ENCODE results near the gene TMEM14C. TPM values are rescaled to one million over a fixed set of nuclear protein-coding genes. Genes with fewer than 3 reads are reported as not detected.

Gene TMEM14C
- 10 to 100 TPM; 63.4 to 76.7 (median 73.7) TPM for total RNA-seq

- peak within 1 kb of the TSS; percentile 85 for H3K27ac ChIP-seq
- WGBS: under 1% methylated on average over 53 of the region's 55 CpGs
- H3K4me1 ChIP-seq: peaks cover 44% of the 10 kb centered on the region
Measured at GRCh38 chr6:10722820-10723566, at the start of gene TMEM14C. TMEM14C (plus strand) TSS chr6:10723070; CDS start chr6:10724614, 1,544 bp downstream.

GRCh38 chr6:10676403-10676802, 46.5 kb upstream of the TMEM14C start:
- TF ChIP-seq CTCF (IDR thresholded peaks at IDR 0.05) (no peak), EP300 (IDR thresholded peaks at IDR 0.05) (no peak), POLR2A (IDR thresholded peaks at IDR 0.05) (no peak), POLR2AphosphoS5 (IDR thresholded peaks at IDR 0.05) (no peak)
- no peak for DNase-seq (ENCODE audit: low spot score in 2 of 2)
- Histone ChIP-seq H3K36me3 (no peaks in the 10 kb centered on the region), H3K4me3 (no peak overlapping the region), H3K27ac (no peak overlapping the region), H3K27me3 (no peaks in the 10 kb centered on the region), H3K9me3 (no peaks in the 10 kb centered on the region), H3K4me1 (no peaks in the 10 kb centered on the region)
- WGBS: 90% methylated on average over 7 of the region's 7 CpGs

More at GRCh38 chr6:10722820-10723566, at the start of gene TMEM14C:
- peaks cover 26% of the 10 kb centered on the region for H3K36me3 ChIP-seq
- H3K9me3 ChIP-seq: no peaks in the 10 kb centered on the region
- TF ChIP-seq POLR2AphosphoS5 (IDR thresholded peaks at IDR 0.05): peak; percentile 2 to 63 (median 57)
- no peak for TF ChIP-seq CTCF (IDR thresholded peaks at IDR 0.05)
- peak in 1 of 2 donors; percentile 71 for TF ChIP-seq POLR2A (IDR thresholded peaks at IDR 0.05)
- no peak for TF ChIP-seq EP300 (IDR thresholded peaks at IDR 0.05)
- H3K27me3 ChIP-seq: no peaks in the 10 kb centered on the region
- H3K4me3 ChIP-seq: peak within 1 kb of the TSS; percentile 67
- DNase-seq (ENCODE audit: low spot score in 2 of 2): peak; percentile 99

GRCh38 chr6:10678456-10678855, 44.4 kb upstream of the TMEM14C start:
- TF ChIP-seq EP300 (IDR thresholded peaks at IDR 0.05) (no peak), CTCF (IDR thresholded peaks at IDR 0.05) (no peak), POLR2AphosphoS5 (IDR thresholded peaks at IDR 0.05) (no peak), POLR2A (IDR thresholded peaks at IDR 0.05) (no peak)
- no peak for DNase-seq (ENCODE audit: low spot score in 2 of 2)
- 87% methylated on average over 4 of the region's 4 CpGs for WGBS
- H3K27me3 ChIP-seq: no peaks in the 10 kb centered on the region
- H3K9me3 ChIP-seq: no peaks in the 10 kb centered on the region
- H3K4me1 ChIP-seq: no peaks in the 10 kb centered on the region
- no peak overlapping the region for H3K4me3 ChIP-seq
- H3K36me3 ChIP-seq: no peaks in the 10 kb centered on the region
- H3K27ac ChIP-seq: no peak overlapping the region

- TF ChIP-seq CTCF (IDR thresholded peaks at IDR 0.05) (no peak), POLR2A (IDR thresholded peaks at IDR 0.05) (no peak), EP300 (IDR thresholded peaks at IDR 0.05) (no peak), POLR2AphosphoS5 (IDR thresholded peaks at IDR 0.05) (no peak)
- no peak for DNase-seq (ENCODE audit: low spot score in 2 of 2)
- WGBS: 53% methylated on average over 3 of the region's 3 CpGs
- Histone ChIP-seq H3K27me3 (no peaks in the 10 kb centered on the region), H3K4me1 (no peaks in the 10 kb centered on the region), H3K9me3 (no peaks in the 10 kb centered on the region), H3K4me3 (no peak overlapping the region), H3K27ac (no peak overlapping the region), H3K36me3 (no peaks in the 10 kb centered on the region)
Measured at GRCh38 chr6:10681795-10682194, 41.1 kb upstream of the TMEM14C start.

- no peak for DNase-seq (ENCODE audit: low spot score in 2 of 2)
- Histone ChIP-seq H3K9me3 (no peaks in the 10 kb centered on the region), H3K4me3 (no peak overlapping the region), H3K27me3 (no peaks in the 10 kb centered on the region), H3K4me1 (no peaks in the 10 kb centered on the region), H3K36me3 (no peaks in the 10 kb centered on the region), H3K27ac (no peak overlapping the region)
- TF ChIP-seq CTCF (IDR thresholded peaks at IDR 0.05) (no peak), POLR2AphosphoS5 (IDR thresholded peaks at IDR 0.05) (no peak)
Measured at GRCh38 chr6:10682355-10682988, 40.4 kb upstream of the TMEM14C start.
